ENCODE data around the gene CRHR1. TPM values are rescaled to one million over a fixed set of nuclear protein-coding genes. Genes with fewer than 3 reads are reported as not detected.

CRHR1 gene
- polyA plus RNA-seq, 1 donor (not counting 4 experiments of a cell fraction or from before 2014, with no cell fraction given) = not detected

DNA sequence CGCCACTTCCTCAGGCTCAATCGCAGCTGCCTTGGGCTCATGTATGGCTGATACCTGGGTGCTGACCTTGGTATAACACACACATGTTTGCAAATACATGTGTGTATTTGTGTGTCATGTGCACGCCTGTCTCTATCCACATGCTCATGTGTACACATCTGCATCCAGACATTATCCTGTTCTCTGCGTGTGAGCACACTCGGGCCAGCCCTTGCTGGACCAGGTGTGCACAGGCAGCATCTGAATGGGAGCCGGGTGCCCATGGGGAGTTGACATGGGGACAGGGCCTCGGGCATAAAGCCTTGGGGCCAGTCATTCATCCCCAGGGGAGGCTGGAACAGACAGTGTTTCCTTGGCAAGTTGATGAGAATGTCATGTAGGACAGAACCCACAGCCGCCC is 29.1 kb upstream of the CRHR1 start:
- dilution Hi-C loops (cut with MboI; ENCODE audit: extremely low pct_ligation_motif_present, low sequenced_read_pairs) = no loop called here
- H3K9ac ChIP-seq (ENCODE audit: control insufficient read depth, extremely low read depth, insufficient read depth, low read length) = no peak overlapping the region
- H3K36me3 ChIP-seq (ENCODE audit: control insufficient read depth in 2 of 2, extremely low read depth in 1 of 2, insufficient read depth in 2 of 2, low read length in 2 of 2) = no peaks in the 10 kb centered on the region
- DNase-seq (ENCODE audit: low read depth, low spot score) (no peak), FAIRE-seq (no peak)
- H3K4me1 ChIP-seq (ENCODE audit: control insufficient read depth, extremely low read depth, insufficient read depth, low read length) = no peaks in the 10 kb centered on the region
- H3K27ac ChIP-seq (ENCODE audit: control insufficient read depth, insufficient read depth, low read length) = no peak overlapping the region
- no peaks in the 10 kb centered on the region for H3K9me3 ChIP-seq (ENCODE audit: control insufficient read depth, low read depth, low read length)
- no peaks in the 10 kb centered on the region for H3K9me1 ChIP-seq (ENCODE audit: control insufficient read depth, extremely low read depth, insufficient read depth, low read length)
- H4K20me1 ChIP-seq (ENCODE audit: control insufficient read depth, extremely low read depth, insufficient read depth, low read length) = no peaks in the 10 kb centered on the region
- H3K79me2 ChIP-seq (ENCODE audit: control insufficient read depth, insufficient read depth, low read length) = no peaks in the 10 kb centered on the region
- TF ChIP-seq EZH2 (IDR thresholded peaks at IDR 0.05; ENCODE audit: low read length) = no peak
- TF ChIP-seq, protein P1, sequence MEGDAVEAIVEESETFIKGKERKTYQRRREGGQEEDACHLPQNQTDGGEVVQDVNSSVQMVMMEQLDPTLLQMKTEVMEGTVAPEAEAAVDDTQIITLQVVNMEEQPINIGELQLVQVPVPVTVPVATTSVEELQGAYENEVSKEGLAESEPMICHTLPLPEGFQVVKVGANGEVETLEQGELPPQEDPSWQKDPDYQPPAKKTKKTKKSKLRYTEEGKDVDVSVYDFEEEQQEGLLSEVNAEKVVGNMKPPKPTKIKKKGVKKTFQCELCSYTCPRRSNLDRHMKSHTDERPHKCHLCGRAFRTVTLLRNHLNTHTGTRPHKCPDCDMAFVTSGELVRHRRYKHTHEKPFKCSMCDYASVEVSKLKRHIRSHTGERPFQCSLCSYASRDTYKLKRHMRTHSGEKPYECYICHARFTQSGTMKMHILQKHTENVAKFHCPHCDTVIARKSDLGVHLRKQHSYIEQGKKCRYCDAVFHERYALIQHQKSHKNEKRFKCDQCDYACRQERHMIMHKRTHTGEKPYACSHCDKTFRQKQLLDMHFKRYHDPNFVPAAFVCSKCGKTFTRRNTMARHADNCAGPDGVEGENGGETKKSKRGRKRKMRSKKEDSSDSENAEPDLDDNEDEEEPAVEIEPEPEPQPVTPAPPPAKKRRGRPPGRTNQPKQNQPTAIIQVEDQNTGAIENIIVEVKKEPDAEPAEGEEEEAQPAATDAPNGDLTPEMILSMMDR (optimal IDR thresholded peaks at IDR 0.05 in 1 of 3, IDR thresholded peaks at IDR 0.05 in 1 of 3, conservative IDR thresholded peaks at IDR 0.05 in 1 of 3; ENCODE audit: extremely low read depth in 1 of 3, insufficient read depth in 2 of 3, low read length in 3 of 3) = no peak
- no peak overlapping the region for H2AFZ ChIP-seq (ENCODE audit: control insufficient read depth, low read length)
- peaks cover 8% of the 10 kb centered on the region for H3K27me3 ChIP-seq (ENCODE audit: control insufficient read depth, extremely low read depth, insufficient read depth, low read length)
- no peak overlapping the region for H3K4me2 ChIP-seq (ENCODE audit: control insufficient read depth, extremely low read depth, insufficient read depth, low read depth, low read length)
- no peak overlapping the region for H3K4me3 ChIP-seq (ENCODE audit: control insufficient read depth in 2 of 3, extremely low read depth in 1 of 3, insufficient read depth in 2 of 3, low read depth in 1 of 3, low read length in 3 of 3)

DNA sequence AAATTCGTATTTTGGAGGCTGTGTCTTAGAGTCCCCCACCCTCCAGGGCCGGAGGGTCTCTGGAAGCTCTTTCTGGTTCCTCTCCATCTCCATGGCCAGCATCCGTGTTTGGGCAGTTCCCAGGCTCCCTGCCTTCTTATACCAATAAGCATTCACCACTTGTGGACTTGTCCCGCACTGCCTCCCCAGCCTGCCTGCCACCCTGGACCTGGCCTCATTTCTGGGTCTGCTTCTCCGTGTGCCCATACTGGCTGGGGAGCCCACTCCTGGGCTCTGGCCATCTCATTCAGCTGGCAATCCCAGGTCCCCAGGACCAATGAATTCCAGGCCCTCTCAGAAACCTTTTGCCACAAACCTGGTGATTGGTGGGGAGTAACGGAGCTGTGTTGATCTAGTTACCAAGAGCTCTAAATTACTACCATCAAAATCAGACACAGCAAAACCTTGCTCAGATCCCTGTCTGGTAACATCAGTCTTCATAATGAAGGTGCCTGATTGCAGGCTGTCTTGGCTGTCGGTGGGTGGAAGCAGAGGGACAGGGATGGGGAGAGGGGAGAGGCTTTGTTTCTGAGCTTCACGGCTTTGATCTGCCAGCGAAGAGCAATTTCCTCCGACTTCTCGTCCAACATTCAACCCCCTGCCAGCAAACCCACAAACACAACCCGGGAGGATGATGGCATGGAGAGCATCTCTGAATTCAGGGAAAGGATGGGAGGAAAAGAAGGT is 27.7 kb upstream of the CRHR1 start:
- TF ChIP-seq, protein P1 (optimal IDR thresholded peaks at IDR 0.05 in 1 of 3, IDR thresholded peaks at IDR 0.05 in 1 of 3, conservative IDR thresholded peaks at IDR 0.05 in 1 of 3; ENCODE audit: extremely low read depth in 1 of 3, insufficient read depth in 2 of 3, low read length in 3 of 3) = no peak
- TF ChIP-seq EZH2 (IDR thresholded peaks at IDR 0.05; ENCODE audit: low read length) = no peak
- H3K9me1 ChIP-seq (ENCODE audit: control insufficient read depth, extremely low read depth, insufficient read depth, low read length) = no peaks in the 10 kb centered on the region
- H3K9ac ChIP-seq (ENCODE audit: control insufficient read depth, extremely low read depth, insufficient read depth, low read length) = no peak overlapping the region
- no peaks in the 10 kb centered on the region for H3K4me1 ChIP-seq (ENCODE audit: control insufficient read depth, extremely low read depth, insufficient read depth, low read length)
- FAIRE-seq (no peak), DNase-seq (ENCODE audit: low read depth, low spot score) (no peak)
- H3K9me3 ChIP-seq (ENCODE audit: control insufficient read depth, low read depth, low read length) = no peaks in the 10 kb centered on the region
- dilution Hi-C loops (cut with MboI; ENCODE audit: extremely low pct_ligation_motif_present, low sequenced_read_pairs) = no loop called here
- no peak overlapping the region for H2AFZ ChIP-seq (ENCODE audit: control insufficient read depth, low read length)
- H3K4me2 ChIP-seq (ENCODE audit: control insufficient read depth, extremely low read depth, insufficient read depth, low read depth, low read length) = no peak overlapping the region
- H3K36me3 ChIP-seq (ENCODE audit: control insufficient read depth in 2 of 2, extremely low read depth in 1 of 2, insufficient read depth in 2 of 2, low read length in 2 of 2) = no peaks in the 10 kb centered on the region
- no peak overlapping the region for H3K4me3 ChIP-seq (ENCODE audit: control insufficient read depth in 2 of 3, extremely low read depth in 1 of 3, insufficient read depth in 2 of 3, low read depth in 1 of 3, low read length in 3 of 3)
- peaks cover 5% of the 10 kb centered on the region for H3K27me3 ChIP-seq (ENCODE audit: control insufficient read depth, extremely low read depth, insufficient read depth, low read length)
- H3K79me2 ChIP-seq (ENCODE audit: control insufficient read depth, insufficient read depth, low read length) = no peaks in the 10 kb centered on the region
- no peaks in the 10 kb centered on the region for H4K20me1 ChIP-seq (ENCODE audit: control insufficient read depth, extremely low read depth, insufficient read depth, low read length)
- no peak overlapping the region for H3K27ac ChIP-seq (ENCODE audit: control insufficient read depth, insufficient read depth, low read length)

All from keratinocyte (primary cell).